GM12878 (cell line): ENCODE measurements around the gene NEK7. TPM values are rescaled to one million over a fixed set of nuclear protein-coding genes. Genes with fewer than 3 reads are reported as not detected.

Experiments
- ATAC-seq: fragments of 200-7000 bp; cut with Tn5 transposase; 3 replicates; pipeline ENCODE4 v1.9.1; 2020; ENCODE audit warnings: mild to moderate bottlenecking, moderate library complexity
- BruUV-seq: library from RNA; stranded (reverse); fragments of 400-500 nt; replicated peaks from 2 replicates; lab custom pipeline; 2021; lab: Mats Ljungman, UMichigan
- CTCF ChIA-PET: fragments of 300-600 bp; sonication (Branson Sonifier 250); formaldehyde crosslinking; extraction: SDS; loops from one replicate; lab custom pipeline; 2021; ENCODE audit warnings: inconsistent platforms; lab: Yijun Ruan, JAX
- POLR2A ChIA-PET: fragments of 350-600 bp; formaldehyde crosslinking; extraction: SDS; loops from one replicate; lab custom pipeline; 2021; ENCODE audit warnings: inconsistent platforms; lab: Charles Lee
- RAD21 ChIA-PET: fragments of 300-600 bp; sonication (Branson Sonifier 250); formaldehyde crosslinking; loops from one replicate; lab custom pipeline; 2023; ENCODE audit warnings: antibody characterized with exemption; ENCODE audit not compliant: unreplicated experiment; lab: Charles Lee
- SMC1A ChIA-PET: fragments of 300-600 bp; sonication (Branson Sonifier 250); formaldehyde crosslinking; loops from one replicate; lab custom pipeline; 2023; ENCODE audit not compliant: unreplicated experiment, uncharacterized antibody; lab: Charles Lee
- DNase-seq: peaks from one replicate; pipeline ENCODE4 v3.0.0-alpha.2; 2011; ENCODE audit warnings: low read depth, low spot score
- FAIRE-seq: peaks from 3 replicates; lab custom pipeline; 2011; peaks lifted over from hg19 to GRCh38; lab: Jason Lieb, UNC
- H2AFZ ChIP-seq: 2 replicates; pipeline ENCODE4 v1.6.0; 2011; ENCODE audit warnings: low read depth, low read length, control low read depth; ENCODE audit not compliant: control insufficient read depth
- H3K27ac ChIP-seq: 2 replicates; pipeline ENCODE4 v1.5.1; 2011; ENCODE audit warnings: control low read depth; ENCODE audit not compliant: control insufficient read depth, insufficient read depth
- H3K27me3 ChIP-seq, 2 experiments: replicated peaks in 1 of 2; 2 replicates each; pipeline versions ENCODE4 v1.6.0 to v1.6.1; 2011; ENCODE audit warnings: low read length in 1 of 2; ENCODE audit not compliant: control insufficient read depth in 2 of 2, insufficient read depth in 2 of 2
- H3K36me3 ChIP-seq, 2 experiments: 2 replicates each; pipeline ENCODE4 v1.5.1; 2011; ENCODE audit warnings: low read length in 1 of 2; ENCODE audit not compliant: control insufficient read depth in 2 of 2, insufficient read depth in 2 of 2
- H3K4me1 ChIP-seq: 2 replicates; pipeline ENCODE4 v1.6.1; 2011; ENCODE audit warnings: mild to moderate bottlenecking, low read length, moderate library complexity, mixed read lengths; ENCODE audit not compliant: control insufficient read depth, insufficient read depth
- H3K4me2 ChIP-seq: 2 replicates; pipeline ENCODE4 v1.6.0; 2011; ENCODE audit warnings: control low read depth; ENCODE audit not compliant: control insufficient read depth, insufficient read depth
- H3K4me3 ChIP-seq: fragments of 200-600 bp; sonication (generic); 2 replicates; pipeline ENCODE4 v1.5.1; 2016
- H3K79me2 ChIP-seq: 2 replicates; pipeline ENCODE4 v1.6.0; 2011; ENCODE audit warnings: low read length; ENCODE audit not compliant: control insufficient read depth, insufficient read depth
- H3K9ac ChIP-seq: 2 replicates; pipeline ENCODE4 v1.8.0; 2011; ENCODE audit warnings: low read length, control low read depth, mixed read lengths; ENCODE audit not compliant: control insufficient read depth, insufficient read depth
- H3K9me3 ChIP-seq: replicated peaks from 3 replicates; pipeline ENCODE4 v1.5.1; 2011; ENCODE audit warnings: mild to moderate bottlenecking, low read length; ENCODE audit not compliant: control insufficient read depth, insufficient read depth
- H4K20me1 ChIP-seq: 2 replicates; pipeline ENCODE4 v1.6.0; 2011; ENCODE audit not compliant: control insufficient read depth, insufficient read depth
- ETV6 ChIP-seq, 2 experiments: fragments of 450-650 bp in 1 of 2; IDR thresholded peaks in 1 of 2; conservative IDR thresholded peaks in 1 of 2; 2 replicates each; pipeline ENCODE4 v1.6.1; 2014; ENCODE audit warnings: antibody characterized with exemption in 1 of 2, borderline replicate concordance in 1 of 2, low read depth in 1 of 2, mild to moderate bottlenecking in 1 of 2, moderate library complexity in 1 of 2
- HCFC1 ChIP-seq: fragments of 150-350 bp; IDR thresholded peaks from 2 replicates; pipeline ENCODE4 v1.6.1; 2014; ENCODE audit warnings: low read length
- HDAC2 ChIP-seq: fragments of 200-600 bp; sonication (generic); IDR thresholded peaks from 2 replicates; pipeline ENCODE4 v1.6.1; 2017
- IRF4 ChIP-seq: IDR thresholded peaks from 2 replicates; pipeline ENCODE4 v1.6.1; 2011; ENCODE audit warnings: low read depth, low read length
- JUNB ChIP-seq: IDR thresholded peaks from 2 replicates; pipeline ENCODE4 v1.6.1; 2016; ENCODE audit warnings: antibody characterized with exemption, mild to moderate bottlenecking
- MXI1 ChIP-seq: fragments of 150-350 bp; IDR thresholded peaks from 2 replicates; pipeline ENCODE4 v1.6.1; 2011; ENCODE audit warnings: low read depth, mild to moderate bottlenecking, inconsistent platforms, low read length, improper control_type of control experiment
- MYB ChIP-seq: fragments of 150-350 bp; IDR thresholded peaks from 2 replicates; pipeline ENCODE4 v1.6.1; 2014; ENCODE audit warnings: mild to moderate bottlenecking, low read depth, low read length, borderline replicate concordance
- MYC ChIP-seq: IDR thresholded peaks from 2 replicates; pipeline ENCODE4 v1.6.1; 2011; ENCODE audit warnings: mild to moderate bottlenecking, low read length, moderate library complexity, inconsistent platforms; ENCODE audit not compliant: insufficient read depth, insufficient replicate concordance, insufficient read length, severe bottlenecking
- NFXL1 ChIP-seq: fragments of 450-650 bp; IDR thresholded peaks from 2 replicates; pipeline ENCODE4 v1.6.1; 2017; ENCODE audit warnings: antibody characterized with exemption, mild to moderate bottlenecking, borderline replicate concordance
- NR2F1 ChIP-seq: fragments of 450-650 bp; conservative IDR thresholded peaks from 2 replicates; pipeline ENCODE4 v1.6.1; 2017; ENCODE audit warnings: mild to moderate bottlenecking
- SPI1 ChIP-seq: IDR thresholded peaks from 2 replicates; pipeline ENCODE4 v1.6.1; 2011; ENCODE audit warnings: low read depth, mild to moderate bottlenecking, low read length, moderate library complexity, borderline replicate concordance; ENCODE audit not compliant: insufficient read depth
- ZNF217 ChIP-seq: fragments of 450-650 bp; IDR thresholded peaks from 2 replicates; pipeline ENCODE4 v1.6.1; 2017; ENCODE audit warnings: antibody characterized with exemption, mild to moderate bottlenecking
- ZSCAN29 ChIP-seq: fragments of 450-650 bp; IDR thresholded peaks from 2 replicates; pipeline ENCODE4 v1.6.1; 2017; ENCODE audit warnings: mild to moderate bottlenecking, moderate library complexity
- WGBS: methylation state at CpG from one replicate; pipeline ENCODE4 v1.1.6; 2016; ENCODE audit warnings: low lambda C conversion rate; ENCODE audit not compliant: insufficient replicate concordance, insufficient coverage; ENCODE audit errors: missing lambda C conversion rate; 5-methylcytosine and 5-hydroxymethylcytosine counted together
- in situ Hi-C: fragments of 300-500 bp; cut with MboI; formaldehyde crosslinking; loops from 9 replicates; pipeline ENCODE4 v1.14.3; 2018; ENCODE audit warnings: mixed read lengths
- intact Hi-C: fragments of 100-400 bp; cut with micrococcal nuclease; formaldehyde crosslinking; loops from one replicate; pipeline ENCODE4 v1.14.2; 2022; ENCODE audit not compliant: unreplicated experiment
- polyA plus RNA-seq, 11 experiments: library from polyadenylated mRNA; depleted of rRNA in 4 of 11; unstranded in 6 of 11; stranded (reverse) in 5 of 11; fragments of >200 nt; fragmentation: Nextera tagmentation in 4 of 11; fragmentation: Illumina TruSeq in 1 of 11; extraction: Ambion mirVana in 4 of 11; extraction: Trizol in 1 of 11; gene quantifications; 1 replicate in 1 of 11; 2 replicates in 10 of 11; pipeline versions ENCODE4 v1.2.1 to v1.2.3, GENCODE V29; 2011 to 2016; ENCODE audit warnings: inconsistent platforms in 2 of 11, missing spikeins in 2 of 11, low read depth in 1 of 11
- total RNA-seq, 4 experiments: library from RNA; depleted of rRNA in 3 of 4; stranded (reverse); fragments of >200 nt in 3 of 4; fragmentation: Illumina TruSeq in 1 of 4; extraction: Trizol in 1 of 4; gene quantifications; 2 replicates each; pipeline versions ENCODE4 v1.2.1 to v1.2.3, GENCODE V29; 2013 to 2021
- TF ChIP-seq, protein P1 (sequence below): fragments of 450-650 bp; IDR thresholded peaks from 2 replicates; pipeline ENCODE4 v1.6.1; 2018; ENCODE audit warnings: borderline replicate concordance, mild to moderate bottlenecking; ENCODE audit not compliant: partially characterized antibody
- TF ChIP-seq, protein P2 (sequence below): IDR thresholded peaks from 2 replicates; pipeline ENCODE4 v1.6.1; 2012; ENCODE audit warnings: low read depth, low read length, improper control_type of control experiment

NEK7 gene
- total and polyA plus RNA-seq, 10 of the 15 experiments (the other 5 are each of a cell fraction or from before 2014, with no cell fraction given): 9.4 to 77.7 (median 24.0) TPM

DNA sequence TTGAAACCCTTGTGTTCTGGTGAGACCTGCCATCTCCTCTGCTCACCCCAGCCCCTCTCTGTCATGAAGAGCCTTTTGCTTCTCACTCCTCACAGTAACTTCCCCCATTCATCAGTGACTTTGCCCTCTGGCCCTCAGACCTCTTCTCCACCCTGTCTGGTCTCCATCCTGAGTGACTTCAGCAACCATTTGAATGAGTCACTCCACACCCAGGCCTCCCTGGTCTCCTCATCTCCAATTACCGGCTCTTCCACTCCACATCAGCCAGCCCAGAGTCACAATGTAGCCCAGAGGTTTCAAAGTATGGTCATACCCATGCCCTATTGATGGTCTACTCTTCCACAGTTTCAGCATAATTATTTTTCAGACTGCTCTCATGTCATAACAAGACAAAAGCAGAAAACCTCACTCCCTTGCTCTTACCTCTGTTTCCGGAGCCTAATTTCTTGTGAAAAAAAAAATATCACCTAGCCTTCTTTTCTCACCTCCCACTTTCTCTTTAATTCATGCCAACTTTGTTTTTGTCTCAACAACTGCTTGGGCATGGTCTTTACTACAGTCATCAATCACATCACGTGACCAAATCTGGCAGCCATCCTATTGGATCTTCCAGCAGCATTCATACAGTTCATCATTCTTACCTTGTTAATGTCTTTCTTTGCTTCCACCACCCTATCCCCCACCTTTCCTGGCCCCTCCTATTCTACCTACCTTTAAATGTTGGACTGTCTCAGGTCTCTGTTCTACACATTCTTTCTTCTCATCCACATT is 35.6 kb upstream of the NEK7 start (continued):
- TF ChIP-seq, protein P1, sequence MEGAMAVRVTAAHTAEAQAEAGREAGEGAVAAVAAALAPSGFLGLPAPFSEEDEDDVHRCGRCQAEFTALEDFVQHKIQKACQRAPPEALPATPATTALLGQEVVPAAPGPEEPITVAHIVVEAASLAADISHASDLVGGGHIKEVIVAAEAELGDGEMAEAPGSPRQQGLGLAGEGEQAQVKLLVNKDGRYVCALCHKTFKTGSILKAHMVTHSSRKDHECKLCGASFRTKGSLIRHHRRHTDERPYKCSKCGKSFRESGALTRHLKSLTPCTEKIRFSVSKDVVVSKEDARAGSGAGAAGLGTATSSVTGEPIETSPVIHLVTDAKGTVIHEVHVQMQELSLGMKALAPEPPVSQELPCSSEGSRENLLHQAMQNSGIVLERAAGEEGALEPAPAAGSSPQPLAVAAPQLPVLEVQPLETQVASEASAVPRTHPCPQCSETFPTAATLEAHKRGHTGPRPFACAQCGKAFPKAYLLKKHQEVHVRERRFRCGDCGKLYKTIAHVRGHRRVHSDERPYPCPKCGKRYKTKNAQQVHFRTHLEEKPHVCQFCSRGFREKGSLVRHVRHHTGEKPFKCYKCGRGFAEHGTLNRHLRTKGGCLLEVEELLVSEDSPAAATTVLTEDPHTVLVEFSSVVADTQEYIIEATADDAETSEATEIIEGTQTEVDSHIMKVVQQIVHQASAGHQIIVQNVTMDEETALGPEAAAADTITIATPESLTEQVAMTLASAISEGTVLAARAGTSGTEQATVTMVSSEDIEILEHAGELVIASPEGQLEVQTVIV: no peak
- no peak for TF ChIP-seq NFXL1
- no peak for TF ChIP-seq ETV6 (conservative IDR thresholded peaks at IDR 0.05 in 1 of 2, IDR thresholded peaks at IDR 0.05 in 1 of 2; ENCODE audit: borderline replicate concordance in 1 of 2, low read depth in 1 of 2)
- TF ChIP-seq MXI1: no peak

DNA sequence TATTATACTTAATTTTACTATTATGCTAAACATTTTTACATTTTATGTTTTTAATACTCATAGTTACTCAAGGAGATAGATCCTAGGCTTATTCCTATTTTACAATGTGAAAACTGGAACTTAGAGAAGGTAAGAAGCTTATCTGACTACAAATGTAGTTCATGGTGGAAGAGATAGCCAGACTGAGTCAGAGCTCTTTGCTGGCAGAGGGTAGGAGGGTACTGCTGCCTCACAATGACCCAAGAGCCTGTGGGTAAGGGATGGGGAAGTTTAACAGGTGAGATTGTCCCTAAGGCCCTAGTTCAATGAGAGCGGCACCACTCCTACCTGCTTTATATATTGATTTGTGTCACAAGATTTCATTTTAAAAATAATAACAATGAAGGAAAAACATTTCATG is 34.1 kb upstream of the NEK7 start:
- no peaks in the 10 kb centered on the region for H3K9me3 ChIP-seq
- SMC1A ChIA-PET: no interaction called here
- RAD21 ChIA-PET: no interaction called here
- intact Hi-C loops: no loop called here
- CTCF ChIA-PET: interaction anchor here (0.6 kb wide), 1 partner anchor 17 kb away, joined by 3 read pairs; no protein-coding TSS in a partner anchor
- H3K27ac ChIP-seq: no peak overlapping the region
- no peak for ATAC-seq
- H3K4me2 ChIP-seq: no peak overlapping the region
- peaks cover 0 to 2% of the 10 kb centered on the region in 2 experiments; a peak in 1 of 4 replicates for H3K27me3 ChIP-seq
- no peak overlapping the region for H2AFZ ChIP-seq
- WGBS: 40% methylated on average over 1 of the region's 1 CpG
- H3K9ac ChIP-seq: no peak overlapping the region
- no peaks in the 10 kb centered on the region for H3K36me3 ChIP-seq
- no peaks in the 10 kb centered on the region for H3K79me2 ChIP-seq
- TF ChIP-seq MYC: no peak
- TF ChIP-seq, protein P2, sequence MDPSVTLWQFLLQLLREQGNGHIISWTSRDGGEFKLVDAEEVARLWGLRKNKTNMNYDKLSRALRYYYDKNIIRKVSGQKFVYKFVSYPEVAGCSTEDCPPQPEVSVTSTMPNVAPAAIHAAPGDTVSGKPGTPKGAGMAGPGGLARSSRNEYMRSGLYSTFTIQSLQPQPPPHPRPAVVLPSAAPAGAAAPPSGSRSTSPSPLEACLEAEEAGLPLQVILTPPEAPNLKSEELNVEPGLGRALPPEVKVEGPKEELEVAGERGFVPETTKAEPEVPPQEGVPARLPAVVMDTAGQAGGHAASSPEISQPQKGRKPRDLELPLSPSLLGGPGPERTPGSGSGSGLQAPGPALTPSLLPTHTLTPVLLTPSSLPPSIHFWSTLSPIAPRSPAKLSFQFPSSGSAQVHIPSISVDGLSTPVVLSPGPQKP: no peak
- TF ChIP-seq ZSCAN29: no peak
- TF ChIP-seq SPI1: no peak
- no peak for TF ChIP-seq HDAC2
- no peak for TF ChIP-seq HCFC1
- no peak for TF ChIP-seq MYB
- no peak for TF ChIP-seq NR2F1
- no peak for TF ChIP-seq JUNB
- TF ChIP-seq IRF4: no peak
- no peak for TF ChIP-seq ETV6 (conservative IDR thresholded peaks at IDR 0.05 in 1 of 2, IDR thresholded peaks at IDR 0.05 in 1 of 2; ENCODE audit: borderline replicate concordance in 1 of 2, low read depth in 1 of 2)
- no peak for TF ChIP-seq ZNF217
- POLR2A ChIA-PET: no interaction called here
- BruUV-seq: no TSS peak
- FAIRE-seq: no peak
- H4K20me1 ChIP-seq: no peaks in the 10 kb centered on the region
- in situ Hi-C loops: no loop called here
- H3K4me3 ChIP-seq: no peak overlapping the region
- no peak for DNase-seq
- H3K4me1 ChIP-seq: no peaks in the 10 kb centered on the region
